ENCODE data around the gene SYNRG. TPM values are rescaled to one million over a fixed set of nuclear protein-coding genes. Genes with fewer than 3 reads are reported as not detected.
A peak's percentile ranks its signal among the peaks of the same experiment; 100 is the strongest.

SYNRG gene
- total and polyA plus RNA-seq, 2 of the 13 experiments (the other 11 are each of a cell fraction or from before 2014, with no cell fraction given) = 7.3 to 8.7 TPM

DNA sequence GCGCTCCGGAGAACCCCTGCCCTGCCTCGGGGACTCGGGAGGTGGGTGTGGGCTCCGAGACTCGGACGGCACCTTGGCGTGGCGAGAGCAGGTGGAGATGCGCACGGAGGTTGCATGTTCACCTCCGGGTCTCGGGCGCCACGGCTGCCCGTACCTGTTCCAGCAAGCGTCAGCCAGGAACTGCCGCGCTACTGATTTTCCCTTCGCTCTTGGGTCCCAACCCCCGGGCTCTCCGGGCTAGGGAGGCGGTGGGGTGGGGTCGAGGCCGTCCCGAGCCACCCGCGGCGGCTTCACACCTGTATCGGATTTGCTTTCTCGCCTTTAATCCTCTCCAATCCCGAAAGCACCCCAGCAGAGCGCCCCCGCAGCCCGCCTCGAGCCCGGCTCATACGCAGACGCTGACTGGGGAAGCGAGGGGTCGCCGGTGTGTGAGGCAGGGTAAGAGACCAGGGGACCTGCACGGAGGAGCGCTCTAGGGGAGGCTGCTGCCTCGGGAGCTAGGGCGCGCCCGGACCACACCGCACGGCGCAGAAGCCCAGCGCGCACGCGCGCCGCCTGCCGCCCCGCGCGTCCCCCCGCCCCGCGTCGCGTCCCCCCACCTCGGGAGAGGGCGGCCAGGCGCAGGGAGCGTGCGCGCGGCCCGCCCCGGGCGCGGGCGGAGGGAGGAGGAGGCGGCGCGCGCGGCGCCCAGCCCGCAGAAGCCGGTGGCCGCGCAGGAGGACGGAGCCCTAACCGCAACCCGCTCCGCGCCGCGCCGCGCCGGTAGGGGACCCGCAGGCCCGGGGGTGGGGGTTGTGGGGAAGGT, 119.8 kb downstream of the SYNRG start, which contains the start of gene DUSP14 (continued):
- TF ChIP-seq ZNF296 (CRISPR knock-in tag; conservative IDR thresholded peaks at IDR 0.05) (no peak), HNRNPUL1 (IDR thresholded peaks at IDR 0.05; ENCODE audit: low read depth, low read length) (no peak), MYNN (CRISPR knock-in tag; IDR thresholded peaks at IDR 0.05; ENCODE audit: low read depth) (no peak), NFE2L2 (IDR thresholded peaks at IDR 0.05; ENCODE audit: low read length) (no peak), RORA (CRISPR knock-in tag; IDR thresholded peaks at IDR 0.05) (no peak), ZNF33B (CRISPR knock-in tag; IDR thresholded peaks at IDR 0.05) (no peak), SMAD3 (CRISPR knock-in tag; IDR thresholded peaks at IDR 0.05) (no peak), ATF7 (IDR thresholded peaks at IDR 0.05) (no peak), ATF7 (CRISPR knock-in tag; IDR thresholded peaks at IDR 0.05) (no peak), ONECUT2 (CRISPR knock-in tag; IDR thresholded peaks at IDR 0.05) (no peak), ZNF317 (CRISPR knock-in tag; IDR thresholded peaks at IDR 0.05) (no peak), TBX2 (CRISPR knock-in tag; IDR thresholded peaks at IDR 0.05; ENCODE audit: borderline replicate concordance) (peak; percentile 74; the same call in 1 of the 2 replicates), RNF2 (conservative IDR thresholded peaks at IDR 0.05; ENCODE audit: low read depth) (no peak; the same call in 1 of the 2 replicates), ZNF350 (CRISPR knock-in tag; IDR thresholded peaks at IDR 0.05; ENCODE audit: borderline replicate concordance, low read depth) (0 out of 2 replicates have a peak, but pooled peaks have one; percentile 7)
- TF ChIP-seq, protein P1, sequence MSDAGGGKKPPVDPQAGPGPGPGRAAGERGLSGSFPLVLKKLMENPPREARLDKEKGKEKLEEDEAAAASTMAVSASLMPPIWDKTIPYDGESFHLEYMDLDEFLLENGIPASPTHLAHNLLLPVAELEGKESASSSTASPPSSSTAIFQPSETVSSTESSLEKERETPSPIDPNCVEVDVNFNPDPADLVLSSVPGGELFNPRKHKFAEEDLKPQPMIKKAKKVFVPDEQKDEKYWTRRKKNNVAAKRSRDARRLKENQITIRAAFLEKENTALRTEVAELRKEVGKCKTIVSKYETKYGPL (CRISPR knock-in tag; IDR thresholded peaks at IDR 0.05) = no peak
- TF ChIP-seq, protein P2, sequence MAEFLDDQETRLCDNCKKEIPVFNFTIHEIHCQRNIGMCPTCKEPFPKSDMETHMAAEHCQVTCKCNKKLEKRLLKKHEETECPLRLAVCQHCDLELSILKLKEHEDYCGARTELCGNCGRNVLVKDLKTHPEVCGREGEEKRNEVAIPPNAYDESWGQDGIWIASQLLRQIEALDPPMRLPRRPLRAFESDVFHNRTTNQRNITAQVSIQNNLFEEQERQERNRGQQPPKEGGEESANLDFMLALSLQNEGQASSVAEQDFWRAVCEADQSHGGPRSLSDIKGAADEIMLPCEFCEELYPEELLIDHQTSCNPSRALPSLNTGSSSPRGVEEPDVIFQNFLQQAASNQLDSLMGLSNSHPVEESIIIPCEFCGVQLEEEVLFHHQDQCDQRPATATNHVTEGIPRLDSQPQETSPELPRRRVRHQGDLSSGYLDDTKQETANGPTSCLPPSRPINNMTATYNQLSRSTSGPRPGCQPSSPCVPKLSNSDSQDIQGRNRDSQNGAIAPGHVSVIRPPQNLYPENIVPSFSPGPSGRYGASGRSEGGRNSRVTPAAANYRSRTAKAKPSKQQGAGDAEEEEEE (CRISPR knock-in tag; IDR thresholded peaks at IDR 0.05; ENCODE audit: borderline replicate concordance) = no peak
- TF ChIP-seq, protein P3, sequence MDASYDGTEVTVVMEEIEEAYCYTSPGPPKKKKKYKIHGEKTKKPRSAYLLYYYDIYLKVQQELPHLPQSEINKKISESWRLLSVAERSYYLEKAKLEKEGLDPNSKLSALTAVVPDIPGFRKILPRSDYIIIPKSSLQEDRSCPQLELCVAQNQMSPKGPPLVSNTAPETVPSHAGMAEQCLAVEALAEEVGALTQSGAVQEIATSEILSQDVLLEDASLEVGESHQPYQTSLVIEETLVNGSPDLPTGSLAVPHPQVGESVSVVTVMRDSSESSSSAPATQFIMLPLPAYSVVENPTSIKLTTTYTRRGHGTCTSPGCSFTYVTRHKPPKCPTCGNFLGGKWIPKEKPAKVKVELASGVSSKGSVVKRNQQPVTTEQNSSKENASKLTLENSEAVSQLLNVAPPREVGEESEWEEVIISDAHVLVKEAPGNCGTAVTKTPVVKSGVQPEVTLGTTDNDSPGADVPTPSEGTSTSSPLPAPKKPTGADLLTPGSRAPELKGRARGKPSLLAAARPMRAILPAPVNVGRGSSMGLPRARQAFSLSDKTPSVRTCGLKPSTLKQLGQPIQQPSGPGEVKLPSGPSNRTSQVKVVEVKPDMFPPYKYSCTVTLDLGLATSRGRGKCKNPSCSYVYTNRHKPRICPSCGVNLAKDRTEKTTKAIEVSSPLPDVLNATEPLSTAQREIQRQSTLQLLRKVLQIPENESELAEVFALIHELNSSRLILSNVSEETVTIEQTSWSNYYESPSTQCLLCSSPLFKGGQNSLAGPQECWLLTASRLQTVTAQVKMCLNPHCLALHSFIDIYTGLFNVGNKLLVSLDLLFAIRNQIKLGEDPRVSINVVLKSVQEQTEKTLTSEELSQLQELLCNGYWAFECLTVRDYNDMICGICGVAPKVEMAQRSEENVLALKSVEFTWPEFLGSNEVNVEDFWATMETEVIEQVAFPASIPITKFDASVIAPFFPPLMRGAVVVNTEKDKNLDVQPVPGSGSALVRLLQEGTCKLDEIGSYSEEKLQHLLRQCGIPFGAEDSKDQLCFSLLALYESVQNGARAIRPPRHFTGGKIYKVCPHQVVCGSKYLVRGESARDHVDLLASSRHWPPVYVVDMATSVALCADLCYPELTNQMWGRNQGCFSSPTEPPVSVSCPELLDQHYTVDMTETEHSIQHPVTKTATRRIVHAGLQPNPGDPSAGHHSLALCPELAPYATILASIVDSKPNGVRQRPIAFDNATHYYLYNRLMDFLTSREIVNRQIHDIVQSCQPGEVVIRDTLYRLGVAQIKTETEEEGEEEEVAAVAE (CRISPR knock-in tag; IDR thresholded peaks at IDR 0.05; ENCODE audit: borderline replicate concordance) = no peak
- TF ChIP-seq, protein P4, sequence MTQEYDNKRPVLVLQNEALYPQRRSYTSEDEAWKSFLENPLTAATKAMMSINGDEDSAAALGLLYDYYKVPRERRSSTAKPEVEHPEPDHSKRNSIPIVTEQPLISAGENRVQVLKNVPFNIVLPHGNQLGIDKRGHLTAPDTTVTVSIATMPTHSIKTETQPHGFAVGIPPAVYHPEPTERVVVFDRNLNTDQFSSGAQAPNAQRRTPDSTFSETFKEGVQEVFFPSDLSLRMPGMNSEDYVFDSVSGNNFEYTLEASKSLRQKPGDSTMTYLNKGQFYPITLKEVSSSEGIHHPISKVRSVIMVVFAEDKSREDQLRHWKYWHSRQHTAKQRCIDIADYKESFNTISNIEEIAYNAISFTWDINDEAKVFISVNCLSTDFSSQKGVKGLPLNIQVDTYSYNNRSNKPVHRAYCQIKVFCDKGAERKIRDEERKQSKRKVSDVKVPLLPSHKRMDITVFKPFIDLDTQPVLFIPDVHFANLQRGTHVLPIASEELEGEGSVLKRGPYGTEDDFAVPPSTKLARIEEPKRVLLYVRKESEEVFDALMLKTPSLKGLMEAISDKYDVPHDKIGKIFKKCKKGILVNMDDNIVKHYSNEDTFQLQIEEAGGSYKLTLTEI (CRISPR knock-in tag; conservative IDR thresholded peaks at IDR 0.05) = no peak

Measured in HepG2 (cell line).